Posterior vena cava (tissue), 2 donors: ENCODE measurements around the gene RGPD5. TPM values are rescaled to one million over a fixed set of nuclear protein-coding genes. Genes with fewer than 3 reads are reported as not detected.
"Not testable (repeated sequence)": the region's sequence is repeated elsewhere in the genome, so short reads cannot be mapped to it uniquely, and the experiment has no call there.

Source experiments
- DNase-seq: peaks from one replicate; pipeline ENCODE4 v3.0.0-alpha.2; 2020; ENCODE audit warnings: low spot score
- intact Hi-C, 2 donors: fragments of 100-400 bp; cut with DNase I; formaldehyde crosslinking; loops; one replicate each; pipeline versions ENCODE4 v1.14.1 to v1.14.2; 2022 to 2023
- total RNA-seq, 2 donors: library from RNA; stranded (reverse); fragmentation: NEBNext Ultra II Directional; extraction: Animal tissue kit (Norgen Biotek cat#: 25700); gene quantifications; one replicate each; pipeline ENCODE4 v1.2.1, GENCODE V29; 2021
- donor health status: DM: yes; HTN: yes; CAD: no.
- donor health status: DM: yes; HTN: yes; CAD: no.

RGPD5 gene
- total RNA-seq, 2 donors from 2014 or later: 53.6 to 81.6 TPM

DNA sequence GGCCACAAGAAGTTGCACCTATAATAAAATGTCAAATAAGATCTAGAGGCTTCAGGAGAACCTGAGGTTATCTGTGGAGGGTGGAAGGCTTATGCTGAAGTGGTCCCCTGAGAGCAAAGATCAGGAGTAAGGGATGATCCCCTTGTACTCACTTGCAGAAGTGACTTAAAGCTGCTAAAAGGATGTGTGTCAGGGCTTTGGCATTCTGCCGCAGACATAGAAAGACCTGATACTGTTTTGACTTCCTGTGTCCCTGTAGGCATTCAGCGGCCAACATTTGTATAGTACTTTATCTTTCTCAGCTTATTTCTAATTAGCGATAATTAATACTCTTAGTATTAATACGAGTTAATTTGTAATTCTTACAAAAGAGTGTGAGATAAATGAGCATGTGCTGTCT, 94.3 kb downstream of the RGPD5 start:
- DNase-seq, intact Hi-C loops: not testable (repeated sequence)

GRCh38 chr2:109889909-109890308, 95.8 kb downstream of the RGPD5 start:
- not testable (repeated sequence) for DNase-seq

GRCh38 chr2:109891024-109891423, 96.9 kb downstream of the RGPD5 start:
- intact Hi-C loops, DNase-seq: not testable (repeated sequence)

More at GRCh38 chr2:109889909-109890308, 95.8 kb downstream of the RGPD5 start:
- intact Hi-C loops: not testable (repeated sequence)

DNA sequence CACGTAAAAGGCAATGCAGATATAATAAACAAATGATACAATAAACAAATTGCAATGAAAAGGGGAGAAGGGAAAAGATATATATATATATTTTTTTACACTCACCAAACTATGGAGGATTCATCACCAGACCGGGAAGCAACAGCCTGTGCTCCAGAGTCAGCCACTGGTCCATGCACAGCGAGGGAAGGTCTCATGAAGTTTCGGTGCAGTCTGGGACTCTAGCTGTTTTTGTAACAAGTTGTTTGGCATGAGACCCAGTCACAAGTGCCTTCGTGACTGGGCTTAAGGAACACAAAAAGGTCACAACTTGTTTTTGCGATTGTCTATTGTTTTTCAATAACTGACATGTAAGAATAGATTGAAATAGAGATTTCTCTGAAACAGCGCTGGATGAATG, 99.6 kb downstream of the RGPD5 start:
- intact Hi-C loops: not testable (repeated sequence)

DNA sequence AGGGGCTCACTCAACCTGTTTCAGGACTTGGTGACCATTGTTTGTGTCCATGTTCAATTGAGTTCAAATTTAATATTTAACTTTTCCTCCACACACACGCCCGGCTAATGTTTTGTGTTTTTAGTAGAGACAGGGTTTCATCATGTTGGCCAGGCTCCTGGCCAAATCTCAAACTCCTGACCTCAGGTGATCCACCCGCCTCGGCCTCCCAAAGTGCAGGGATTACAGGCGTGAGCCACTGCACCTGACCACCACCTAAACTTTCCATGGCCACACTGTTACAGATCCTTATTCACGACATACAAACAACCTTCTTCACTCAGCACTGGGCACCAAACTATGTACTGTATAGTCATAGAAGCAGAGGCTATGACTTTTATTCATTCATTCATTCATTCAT, 100.0 kb downstream of the RGPD5 start:
- intact Hi-C loops, DNase-seq: not testable (repeated sequence)

More for the DNA sequence above, 99.6 kb downstream of the RGPD5 start:
- DNase-seq: not testable (repeated sequence)

DNA sequence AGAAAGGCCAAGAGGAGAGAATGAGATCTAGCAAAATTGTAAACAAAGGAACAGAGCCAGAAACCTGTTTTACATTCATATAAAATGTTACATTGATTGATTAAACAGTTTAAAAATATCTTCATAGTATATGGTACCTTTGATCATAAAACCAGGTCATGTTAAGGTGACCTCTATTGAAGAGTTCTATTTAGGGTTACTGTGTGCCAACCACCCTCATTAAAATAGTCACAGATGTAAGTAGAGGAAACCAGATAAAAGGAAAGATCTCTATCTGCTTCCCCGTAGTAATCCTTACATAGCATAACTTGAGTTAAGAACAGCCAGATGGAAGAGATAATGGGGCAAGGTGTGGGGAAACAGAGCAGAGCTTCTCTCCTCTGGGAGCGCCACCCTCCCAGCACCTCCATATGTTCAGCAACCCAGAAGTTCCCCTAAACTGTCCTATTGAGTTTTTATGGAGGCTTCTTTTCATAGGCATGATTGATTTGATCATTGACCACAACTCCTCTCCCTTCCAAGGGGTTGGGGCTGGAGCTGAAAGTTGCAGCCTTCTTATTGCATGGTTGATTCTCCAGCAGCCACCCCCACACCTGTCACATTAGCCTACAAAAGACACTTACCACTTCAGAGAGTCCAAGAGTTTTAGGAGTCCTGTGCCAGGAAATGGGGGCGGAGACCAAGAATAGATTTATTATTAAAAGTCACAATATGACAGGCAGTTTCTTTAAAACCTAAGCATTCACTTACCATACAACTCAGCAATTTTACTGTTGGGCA, 101.2 kb downstream of the RGPD5 start:
- intact Hi-C loops: not testable (repeated sequence)

DNA sequence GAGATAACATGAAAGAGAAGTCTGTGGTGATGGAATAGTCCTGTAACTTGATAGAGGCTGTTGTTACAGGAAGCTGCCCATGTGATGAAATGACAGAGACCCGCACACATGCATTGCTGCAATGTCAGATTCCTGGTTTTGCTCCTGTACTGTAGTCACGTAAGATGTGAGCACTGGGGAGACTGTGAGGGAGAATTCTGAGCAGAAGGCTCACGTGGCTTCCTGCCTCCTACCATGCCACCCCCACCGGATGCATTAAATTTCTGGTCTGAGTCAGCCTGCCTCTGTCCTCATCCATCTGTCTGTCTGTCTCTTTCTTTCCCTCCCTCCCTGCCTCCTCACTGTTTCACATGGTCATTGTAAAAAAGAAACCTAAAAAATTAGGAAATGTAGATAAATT, 102.1 kb downstream of the RGPD5 start:
- intact Hi-C loops, DNase-seq: not testable (repeated sequence)

More for the DNA sequence above, 101.2 kb downstream of the RGPD5 start:
- DNase-seq: not testable (repeated sequence)

DNA sequence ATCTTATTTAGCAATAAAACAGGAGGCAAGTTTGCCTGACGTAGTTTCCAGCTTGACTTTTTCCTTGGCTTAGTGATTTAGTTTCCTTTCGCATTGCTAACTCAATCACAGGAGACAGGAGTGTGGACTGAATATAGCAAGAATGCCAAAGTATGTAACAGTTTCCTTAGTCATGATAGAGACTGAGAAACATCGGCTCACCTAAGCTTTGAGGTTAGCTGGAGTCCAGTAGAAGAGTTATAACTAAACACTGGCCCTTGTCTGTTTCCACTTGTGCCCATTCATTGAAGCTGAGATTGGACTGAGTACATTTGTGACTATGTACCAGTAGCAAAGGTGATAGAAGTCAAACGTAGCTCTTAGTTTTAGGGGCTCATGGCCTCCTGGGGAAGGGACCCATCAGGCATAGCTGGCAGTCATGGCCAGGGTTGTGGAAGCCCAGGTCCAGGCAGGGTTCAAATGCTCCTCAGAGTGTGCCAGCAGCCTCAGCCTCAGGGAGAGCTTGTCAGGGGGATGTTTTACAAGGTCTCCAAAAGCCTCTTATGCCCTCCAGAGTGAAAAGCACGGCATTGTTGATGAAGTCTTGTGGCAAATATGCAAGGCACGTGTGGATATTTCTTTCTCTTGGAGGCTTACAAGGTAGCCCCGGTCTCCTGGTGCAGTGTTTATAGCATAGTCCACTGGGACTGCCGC, 103.8 kb downstream of the RGPD5 start:
- DNase-seq, intact Hi-C loops: not testable (repeated sequence)

- intact Hi-C loops, DNase-seq: not testable (repeated sequence)
Observed at GRCh38 chr2:109898462-109899336, 104.6 kb downstream of the RGPD5 start, which contains the start of gene LIMS3. LIMS3 (plus strand) TSS chr2:109898688; CDS start chr2:109898729, 41 bp downstream.

DNA sequence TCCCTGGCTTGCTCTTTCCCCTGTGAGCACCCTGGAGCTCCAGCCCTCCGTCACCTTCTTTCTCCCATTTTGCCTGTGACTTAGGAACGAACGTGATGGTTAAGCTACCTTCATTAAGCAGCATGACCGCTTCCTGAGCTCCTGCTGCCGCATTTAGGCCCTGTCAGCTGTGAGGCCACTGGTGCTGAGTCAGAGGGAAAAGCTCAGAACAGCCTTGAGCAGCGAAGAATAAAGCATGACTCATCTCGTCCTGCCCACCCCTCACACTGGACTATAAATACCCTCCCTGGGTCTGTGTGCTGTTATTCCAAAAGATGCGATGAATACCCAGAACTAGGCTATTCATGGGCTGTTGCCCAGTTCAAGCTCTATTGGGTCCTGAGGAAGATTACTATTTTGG, 111.7 kb downstream of the RGPD5 start:
- intact Hi-C loops: not testable (repeated sequence)

More for the DNA sequence above, 111.7 kb downstream of the RGPD5 start:
- DNase-seq: not testable (repeated sequence)

Other genes with a start within 250 kb of the RGPD5 start
- 100 to 1,000 TPM in 1 of 2 donors, 10 to 100 TPM in 1; 88.3 to 115 TPM for gene SEPTIN10, start 180.3 kb upstream of the RGPD5 start, total RNA-seq
- gene SOWAHC, start 179.9 kb upstream of the RGPD5 start, total RNA-seq: 10 to 100 TPM in 1 of 2 donors, 1 to 10 TPM in 1; 8.8 to 12.2 TPM
- 1 to 10 TPM; 4.6 to 4.9 TPM for gene LIMS3, start 104.4 kb downstream of the RGPD5 start, total RNA-seq